Measurements from ENCODE around the gene INPP5A. TPM values are rescaled to one million over a fixed set of nuclear protein-coding genes. Genes with fewer than 3 reads are reported as not detected.

Gene INPP5A
- total RNA-seq, 2 experiments from 2014 or later = 7.4 to 7.5 TPM

DNA sequence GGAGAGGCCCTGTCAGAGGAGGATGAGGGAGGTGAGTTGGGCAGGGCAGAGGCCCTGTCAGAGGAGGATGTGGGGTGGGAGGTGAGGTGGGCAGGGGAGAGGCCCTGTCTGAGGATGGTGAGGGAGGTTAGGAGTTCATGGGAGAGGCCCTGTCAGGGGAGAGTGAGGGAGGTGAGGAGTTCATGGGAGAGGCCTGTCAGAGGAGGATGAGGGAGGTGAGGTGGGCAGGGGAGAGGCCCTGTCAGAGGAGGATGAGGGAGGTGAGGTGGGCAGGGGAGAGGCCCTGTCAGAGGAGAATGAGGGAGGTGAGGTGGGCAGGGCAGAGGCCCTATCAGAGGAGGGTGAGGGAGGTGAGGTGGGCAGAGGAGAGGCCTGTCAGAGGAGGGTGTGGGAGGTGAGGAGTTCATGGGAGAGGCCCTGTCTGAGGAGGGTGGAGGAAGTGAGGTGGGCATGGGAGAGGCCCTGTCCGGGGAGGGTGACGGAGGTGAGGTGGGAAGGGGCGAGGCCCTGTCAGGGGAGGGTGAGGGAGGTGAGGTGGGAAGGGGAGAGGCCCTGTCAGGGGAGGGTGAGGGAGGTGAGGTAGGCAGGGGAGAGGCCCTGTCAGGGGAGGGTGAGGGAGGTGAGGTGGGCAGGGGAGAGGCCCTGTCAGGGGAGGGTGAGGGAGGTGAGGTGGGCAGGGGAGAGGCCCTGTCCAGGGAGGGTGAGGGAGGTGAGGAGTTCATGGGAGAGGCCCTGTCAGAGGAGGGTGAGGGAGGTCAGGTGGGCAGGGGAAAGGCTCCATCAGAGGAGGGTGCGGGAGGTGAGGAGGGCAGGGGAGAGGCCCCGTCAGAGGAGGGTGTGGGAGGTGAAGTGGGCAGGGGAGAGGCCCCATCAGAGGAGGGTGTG, 73.7 kb downstream of the INPP5A start:
- Mint-ChIP-seq H3K36me3 (peaks cover 5% of the 10 kb centered on the region), H3K9me3 (peaks cover 3% of the 10 kb centered on the region), H3K4me3 (no peak overlapping the region), H3K4me1 (ENCODE audit: low read depth) (peaks cover 29% of the 10 kb centered on the region), H3K27me3 (peaks cover 1% of the 10 kb centered on the region), H3K27ac (peak overlapping the region; percentile 30)
- peak; percentile 33 for DNase-seq
- POLR2A ChIA-PET = no interaction called here
- intact Hi-C loops (cut with micrococcal nuclease) = no loop called here
- CTCF ChIA-PET = interaction anchor here (0.7 kb wide), 1 partner anchor 33 kb away, joined by 3 read pairs; no protein-coding TSS in a partner anchor

DNA sequence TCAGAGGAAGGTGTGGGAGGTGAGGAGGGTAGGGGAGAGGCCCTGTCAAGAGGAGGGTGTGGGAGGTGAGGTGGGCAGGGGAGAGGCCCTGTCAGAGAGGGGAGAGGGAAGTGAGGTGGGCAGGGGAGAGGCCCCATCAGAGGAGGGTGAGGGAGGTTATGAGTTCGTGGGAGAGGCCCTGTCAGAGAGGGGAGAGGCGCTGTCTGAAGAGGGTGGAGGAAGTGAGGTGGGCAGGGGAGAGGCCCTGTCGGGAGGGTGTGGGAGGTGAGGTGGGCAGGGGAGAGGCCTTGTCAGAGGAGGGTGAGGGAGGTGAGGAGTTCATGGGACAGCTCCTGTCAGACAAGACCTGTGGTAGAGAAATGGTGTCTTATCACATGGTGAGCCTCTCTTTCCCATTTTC, 74.4 kb downstream of the INPP5A start:
- peak; percentile 49 for DNase-seq
- Mint-ChIP-seq H3K36me3 (peaks cover 10% of the 10 kb centered on the region), H3K27ac (no peak overlapping the region), H3K9me3 (peaks cover 7% of the 10 kb centered on the region), H3K4me1 (ENCODE audit: low read depth) (peaks cover 33% of the 10 kb centered on the region), H3K4me3 (no peak overlapping the region), H3K27me3 (peaks cover 2% of the 10 kb centered on the region)
- intact Hi-C loops (cut with micrococcal nuclease) = no loop called here
- POLR2A ChIA-PET = no interaction called here
- CTCF ChIA-PET = no interaction called here

- Mint-ChIP-seq H3K9me3 (peaks cover 7% of the 10 kb centered on the region), H3K27me3 (peaks cover 2% of the 10 kb centered on the region), H3K27ac (no peak overlapping the region), H3K4me3 (no peak overlapping the region), H3K4me1 (ENCODE audit: low read depth) (peaks cover 33% of the 10 kb centered on the region), H3K36me3 (peaks cover 16% of the 10 kb centered on the region)
- CTCF ChIA-PET = no interaction called here
- no peak for DNase-seq
- intact Hi-C loops (cut with micrococcal nuclease) = no loop called here
- POLR2A ChIA-PET = no interaction called here
These were observed 75.3 kb downstream of the INPP5A start for GRCh38 chr10:132612571-132613504.

GRCh38 chr10:132613566-132614348, 76.2 kb downstream of the INPP5A start:
- Mint-ChIP-seq H3K4me3 (no peak overlapping the region), H3K4me1 (ENCODE audit: low read depth) (peaks cover 33% of the 10 kb centered on the region), H3K27me3 (peaks cover 2% of the 10 kb centered on the region), H3K36me3 (peaks cover 23% of the 10 kb centered on the region), H3K9me3 (peaks cover 14% of the 10 kb centered on the region), H3K27ac (no peak overlapping the region)
- POLR2A ChIA-PET = no interaction called here
- CTCF ChIA-PET = no interaction called here
- intact Hi-C loops (cut with micrococcal nuclease) = loop anchor here (1.0 kb wide), 1 partner anchor 11 kb away; no protein-coding TSS in a partner anchor
- no peak for DNase-seq

- Mint-ChIP-seq H3K9me3 (peaks cover 17% of the 10 kb centered on the region), H3K4me1 (ENCODE audit: low read depth) (peaks cover 33% of the 10 kb centered on the region), H3K27me3 (peaks cover 2% of the 10 kb centered on the region), H3K4me3 (no peak overlapping the region), H3K27ac (no peak overlapping the region), H3K36me3 (peaks cover 25% of the 10 kb centered on the region)
- CTCF ChIA-PET = no interaction called here
- POLR2A ChIA-PET = no interaction called here
- intact Hi-C loops (cut with micrococcal nuclease) = loop anchor here (1.0 kb wide), 1 partner anchor 12 kb away; no protein-coding TSS in a partner anchor
- no peak for DNase-seq
These were observed 77.1 kb downstream of the INPP5A start for GRCh38 chr10:132614431-132615340.

GRCh38 chr10:132615341-132616169, 78.0 kb downstream of the INPP5A start:
- peaks cover 26% of the 10 kb centered on the region for H3K9me3 Mint-ChIP-seq
- peak overlapping the region; percentile 81 for H3K27ac Mint-ChIP-seq
- ChIA-PET CTCF (interaction anchor here (0.6 kb wide), 1 partner anchor 263 kb away, joined by 3 read pairs; no protein-coding TSS in a partner anchor), POLR2A (no interaction called here)
- peak overlapping the region; percentile 25 for H3K4me3 Mint-ChIP-seq
- H3K4me1 Mint-ChIP-seq (ENCODE audit: low read depth) = peaks cover 32% of the 10 kb centered on the region
- intact Hi-C loops (cut with micrococcal nuclease) = loop anchor here (1.0 kb wide), 1 partner anchor 43 kb away; no protein-coding TSS in a partner anchor
- DNase-seq = no peak
- peaks cover 2% of the 10 kb centered on the region for H3K27me3 Mint-ChIP-seq
- peaks cover 30% of the 10 kb centered on the region for H3K36me3 Mint-ChIP-seq

GRCh38 chr10:132616170-132616995, 78.8 kb downstream of the INPP5A start:
- POLR2A ChIA-PET = no interaction called here
- intact Hi-C loops (cut with micrococcal nuclease) = loop anchor here (1.0 kb wide), 1 partner anchor 44 kb away; no protein-coding TSS in a partner anchor
- peak overlapping the region; percentile 25 for H3K4me3 Mint-ChIP-seq
- H3K27ac Mint-ChIP-seq = peak overlapping the region; percentile 81
- CTCF ChIA-PET = interaction anchor here (0.6 kb wide), 1 partner anchor 264 kb away, joined by 3 read pairs; no protein-coding TSS in a partner anchor
- peaks cover 31% of the 10 kb centered on the region for H3K9me3 Mint-ChIP-seq
- peaks cover 32% of the 10 kb centered on the region for H3K36me3 Mint-ChIP-seq
- peaks cover 2% of the 10 kb centered on the region for H3K27me3 Mint-ChIP-seq
- peak; percentile 84 for DNase-seq
- H3K4me1 Mint-ChIP-seq (ENCODE audit: low read depth) = peaks cover 25% of the 10 kb centered on the region

- no peak for DNase-seq
- no peak overlapping the region for H3K27ac Mint-ChIP-seq
- peaks cover 2% of the 10 kb centered on the region for H3K27me3 Mint-ChIP-seq
- intact Hi-C loops (cut with micrococcal nuclease) = loop anchor here (1.0 kb wide), 1 partner anchor 45 kb away; no protein-coding TSS in a partner anchor
- H3K9me3 Mint-ChIP-seq = peaks cover 37% of the 10 kb centered on the region
- ChIA-PET CTCF (interaction anchor here (1.5 kb wide), 1 partner anchor 158 kb away, joined by 5 read pairs; no protein-coding TSS in a partner anchor), POLR2A (no interaction called here)
- H3K36me3 Mint-ChIP-seq = peaks cover 34% of the 10 kb centered on the region
- no peak overlapping the region for H3K4me3 Mint-ChIP-seq
- peaks cover 22% of the 10 kb centered on the region for H3K4me1 Mint-ChIP-seq (ENCODE audit: low read depth)
These were observed 79.6 kb downstream of the INPP5A start for GRCh38 chr10:132616996-132617736.

DNA sequence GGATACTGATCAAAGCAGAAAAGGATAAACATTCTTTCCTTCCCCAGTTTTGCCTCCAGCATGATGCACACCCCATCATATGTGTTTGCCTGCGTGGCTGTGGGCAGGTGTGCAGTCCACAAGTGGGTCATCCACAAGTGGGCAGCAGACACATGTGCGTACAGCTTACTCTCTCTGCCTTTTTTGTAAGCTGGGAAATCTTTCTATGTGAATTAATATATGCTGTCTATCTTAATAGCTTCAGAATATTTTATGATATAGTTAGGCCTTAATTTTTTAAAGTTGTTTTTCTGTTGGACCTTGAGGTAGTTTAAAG, 80.1 kb downstream of the INPP5A start:
- Mint-ChIP-seq H3K27ac (no peak overlapping the region), H3K36me3 (peaks cover 34% of the 10 kb centered on the region), H3K4me1 (ENCODE audit: low read depth) (peaks cover 17% of the 10 kb centered on the region), H3K4me3 (no peak overlapping the region), H3K9me3 (peaks cover 37% of the 10 kb centered on the region), H3K27me3 (peaks cover 2% of the 10 kb centered on the region)
- no peak for DNase-seq
- ChIA-PET CTCF (interaction anchor here (1.5 kb wide), 1 partner anchor 158 kb away, joined by 5 read pairs; no protein-coding TSS in a partner anchor), POLR2A (no interaction called here)
- intact Hi-C loops (cut with micrococcal nuclease) = no loop called here
